Peyer's patch (tissue), 4 donors: ENCODE measurements around the gene PSMC6.

Experiments
- CTCF ChIP-seq, 6 experiments: fragments of 450-650 bp in 4 of 6; fragments of 200-600 bp in 2 of 6; sonication (generic) in 1 of 6; IDR thresholded peaks; one replicate each; pipeline ENCODE4 v1.5.1; 2017 to 2019; ENCODE audit warnings: antibody characterized with exemption in 6 of 6, mild to moderate bottlenecking in 3 of 6, moderate library complexity in 1 of 6
- POLR2A ChIP-seq, 2 donors: fragments of 450-650 bp; IDR thresholded peaks; one replicate each; pipeline ENCODE4 v1.5.1; 2017; ENCODE audit warnings: antibody characterized with exemption in 2 of 2, mild to moderate bottlenecking in 2 of 2, moderate library complexity in 2 of 2

GRCh38 chr14:52755607-52756316 lies 48.8 kb downstream of the PSMC6 start:
- no peak for TF ChIP-seq CTCF (IDR thresholded peaks at IDR 0.05)
- TF ChIP-seq POLR2A (IDR thresholded peaks at IDR 0.05) = no peak
